Right ventricle myocardium superior (tissue), 1 donor: ENCODE results near the gene TMEM176B. TPM values are rescaled to one million over a fixed set of nuclear protein-coding genes. Genes with fewer than 3 reads are reported as not detected.
"Not testable (repeated sequence)": the region's sequence is repeated elsewhere in the genome, so short reads cannot be mapped to it uniquely, and the experiment has no call there.

Experiments used
- ATAC-seq: fragments of 200-7000 bp; cut with Tn5 transposase; one replicate; pipeline ENCODE4 v1.9.1; 2020; ENCODE audit warnings: mild to moderate bottlenecking; ENCODE audit not compliant: poor library complexity
- DNase-seq: peaks from one replicate; pipeline ENCODE4 v3.0.0-alpha.2; 2020
- intact Hi-C: fragments of 100-400 bp; cut with DNase I; formaldehyde crosslinking; loops from one replicate; pipeline ENCODE4 v1.11.2; 2022
- total RNA-seq: library from RNA; stranded (reverse); fragmentation: NEBNext Ultra II Directional; extraction: Animal tissue kit (Norgen Biotek cat#: 25700); gene quantifications from one replicate; pipeline ENCODE4 v1.2.1, GENCODE V29; 2021
- donor health status: DM: no; HTN: yes; CAD: no; lungs with severe emphysema.

Gene TMEM176B
- total RNA-seq, 1 donor from 2014 or later = 33.4 TPM

- intact Hi-C loops = no loop called here
- DNase-seq = peak; percentile 42
- no peak for ATAC-seq
These were observed 24.4 kb upstream of the TMEM176B start for GRCh38 chr7:150824379-150825177.

- DNase-seq = no peak
- intact Hi-C loops = no loop called here
- peak; percentile 64 for ATAC-seq
These were observed 23.4 kb upstream of the TMEM176B start for GRCh38 chr7:150823484-150824126.

- intact Hi-C loops = no loop called here
- DNase-seq (no peak), ATAC-seq (no peak)
These were observed 22.9 kb upstream of the TMEM176B start for GRCh38 chr7:150823043-150823442.

GRCh38 chr7:150820578-150821198 is 20.5 kb upstream of the TMEM176B start:
- DNase-seq (no peak), ATAC-seq (no peak)
- intact Hi-C loops = no loop called here

- intact Hi-C loops = no loop called here
- DNase-seq (no peak), ATAC-seq (no peak)
These were observed 20.0 kb upstream of the TMEM176B start for GRCh38 chr7:150820148-150820547.

- intact Hi-C loops = no loop called here
- ATAC-seq = no peak
- no peak for DNase-seq
These were observed 18.8 kb upstream of the TMEM176B start for GRCh38 chr7:150818971-150819370.

GRCh38 chr7:150814328-150815001 is 14.3 kb upstream of the TMEM176B start:
- intact Hi-C loops = no loop called here
- DNase-seq = no peak
- no peak for ATAC-seq

- DNase-seq, ATAC-seq, intact Hi-C loops: not testable (repeated sequence)
These were observed 7.7 kb upstream of the TMEM176B start for GRCh38 chr7:150807616-150808438.

GRCh38 chr7:150806863-150807262 is 6.7 kb upstream of the TMEM176B start:
- ATAC-seq (no peak), DNase-seq (no peak)
- intact Hi-C loops = no loop called here

GRCh38 chr7:150806454-150806853 is 6.3 kb upstream of the TMEM176B start:
- DNase-seq = no peak
- no peak for ATAC-seq
- intact Hi-C loops = no loop called here

- intact Hi-C loops = no loop called here
- no peak for ATAC-seq
These were observed 5.7 kb upstream of the TMEM176B start for GRCh38 chr7:150805864-150806263.

GRCh38 chr7:150804802-150805201 is 4.6 kb upstream of the TMEM176B start:
- ATAC-seq (no peak), DNase-seq (no peak)
- intact Hi-C loops = no loop called here

More at GRCh38 chr7:150805864-150806263, 5.7 kb upstream of the TMEM176B start:
- no peak for DNase-seq

GRCh38 chr7:150803161-150803860 is 3.1 kb upstream of the TMEM176B start:
- ATAC-seq (no peak), DNase-seq (no peak)
- intact Hi-C loops = no loop called here

GRCh38 chr7:150801946-150802771 is 2.0 kb upstream of the TMEM176B start:
- no peak for ATAC-seq
- no peak for DNase-seq
- intact Hi-C loops = no loop called here

GRCh38 chr7:150801242-150801945 is 1.2 kb upstream of the TMEM176B start:
- ATAC-seq (peak; percentile 8), DNase-seq (peak; percentile 46)
- intact Hi-C loops = no loop called here

GRCh38 chr7:150800581-150801241 is 547 bp upstream of the TMEM176B start, which contains the start of gene TMEM176A:
TMEM176A (plus strand) TSS chr7:150800769; CDS start chr7:150801551, 782 bp downstream.
- peak; percentile 73 for ATAC-seq
- DNase-seq = peak; percentile 47
- intact Hi-C loops = no loop called here
